ENCODE data around the gene ASIC2. TPM values are rescaled to one million over a fixed set of nuclear protein-coding genes. Genes with fewer than 3 reads are reported as not detected.

The ASIC2 gene
- total and polyA plus RNA-seq, 9 donors, result under 0.01 to 0.71 (median 0.16) TPM

DNA sequence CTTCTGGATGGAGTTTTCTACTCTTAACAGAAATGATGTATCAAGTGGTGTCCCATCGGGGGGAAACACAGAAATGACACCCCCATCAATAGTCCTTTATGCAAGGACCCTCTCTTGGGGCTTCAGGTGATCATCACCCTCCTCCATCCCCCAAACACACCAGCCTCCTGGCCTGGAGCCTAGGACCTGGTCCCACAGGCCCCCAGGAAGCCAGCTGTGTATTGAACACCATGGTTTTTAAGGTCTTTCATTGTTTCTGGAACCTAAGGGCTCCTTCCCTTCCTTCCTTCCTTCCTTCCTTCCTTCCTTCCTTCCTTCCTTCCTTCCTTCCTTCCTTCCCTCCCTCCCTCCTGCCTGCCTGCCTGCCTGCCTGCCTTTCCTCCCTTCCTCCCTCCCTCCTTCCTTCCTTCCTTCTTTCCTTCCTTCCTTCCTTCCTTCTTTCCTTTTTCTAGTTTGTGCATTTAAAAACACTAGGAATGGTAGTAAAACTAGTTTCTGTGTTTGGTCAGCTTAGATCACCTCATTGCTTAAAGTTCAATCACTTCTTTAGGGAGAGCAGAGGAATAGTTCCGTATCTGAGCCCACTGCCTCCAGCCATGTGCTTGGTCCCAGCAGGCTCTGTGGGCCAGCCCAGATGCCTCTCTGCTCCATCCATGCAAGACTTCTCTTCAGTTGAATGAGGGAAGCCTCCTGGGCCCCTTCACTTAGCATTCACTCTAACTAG lies 23.6 kb downstream of the ASIC2 start:
- DNase-seq, result no peak
- Histone ChIP-seq H3K9me3 (replicated peaks; ENCODE audit: control insufficient read depth, low read depth, low read length) (no peaks in the 10 kb centered on the region), H3K36me3 (ENCODE audit: control insufficient read depth, insufficient read depth, low read length) (no peaks in the 10 kb centered on the region), H3K27me3 (ENCODE audit: control insufficient read depth, insufficient read depth, low read length) (peaks cover 4% of the 10 kb centered on the region), H3K4me3 (ENCODE audit: low read length) (no peak overlapping the region), H3K27ac (ENCODE audit: low read length) (no peak overlapping the region), H3K4me1 (ENCODE audit: control insufficient read depth, insufficient read depth, low read length) (no peaks in the 10 kb centered on the region)
- WGBS (ENCODE audit: insufficient coverage), result 100% methylated on average over 1 of the region's 2 CpGs

DNA sequence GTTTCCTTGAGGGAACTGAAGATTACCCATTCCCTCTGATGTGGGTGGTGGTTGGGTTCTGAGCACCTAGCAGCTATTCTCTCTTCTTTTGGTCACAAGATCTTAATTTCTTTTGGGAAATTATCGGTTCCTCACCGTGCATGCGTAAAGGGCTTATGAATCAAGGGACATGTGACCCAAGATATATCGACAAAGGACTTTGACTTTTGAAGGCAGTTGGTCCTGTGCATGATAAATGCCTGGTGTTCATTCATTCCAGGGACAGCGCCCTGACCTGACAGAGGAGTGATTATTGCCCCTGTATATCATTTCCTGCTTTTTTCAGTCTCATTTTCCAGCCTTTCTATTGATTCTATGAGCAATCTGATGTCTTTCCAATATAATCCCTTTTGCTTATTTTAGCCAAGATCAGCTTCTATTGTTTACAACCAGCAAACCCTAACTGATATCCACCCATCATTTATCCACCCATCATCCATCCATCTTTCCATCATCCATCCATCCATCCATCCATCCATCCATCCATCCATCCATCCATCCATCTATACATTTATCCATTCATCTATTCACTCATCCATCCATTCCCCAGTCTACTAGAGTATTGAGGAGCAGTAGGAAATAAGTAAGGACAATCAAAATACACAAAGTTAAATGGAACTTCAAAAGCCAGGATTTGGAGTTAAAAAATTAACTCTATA lies 25.1 kb downstream of the ASIC2 start:
- Histone ChIP-seq H3K27me3 (ENCODE audit: control insufficient read depth, insufficient read depth, low read length) (peaks cover 2% of the 10 kb centered on the region), H3K36me3 (ENCODE audit: control insufficient read depth, insufficient read depth, low read length) (no peaks in the 10 kb centered on the region), H3K9me3 (replicated peaks; ENCODE audit: control insufficient read depth, low read depth, low read length) (no peaks in the 10 kb centered on the region), H3K4me1 (ENCODE audit: control insufficient read depth, insufficient read depth, low read length) (no peaks in the 10 kb centered on the region), H3K27ac (ENCODE audit: low read length) (no peak overlapping the region), H3K4me3 (ENCODE audit: low read length) (no peak overlapping the region)
- 85% methylated on average over 2 of the region's 5 CpGs for WGBS (ENCODE audit: insufficient coverage)
- no peak for DNase-seq

DNA sequence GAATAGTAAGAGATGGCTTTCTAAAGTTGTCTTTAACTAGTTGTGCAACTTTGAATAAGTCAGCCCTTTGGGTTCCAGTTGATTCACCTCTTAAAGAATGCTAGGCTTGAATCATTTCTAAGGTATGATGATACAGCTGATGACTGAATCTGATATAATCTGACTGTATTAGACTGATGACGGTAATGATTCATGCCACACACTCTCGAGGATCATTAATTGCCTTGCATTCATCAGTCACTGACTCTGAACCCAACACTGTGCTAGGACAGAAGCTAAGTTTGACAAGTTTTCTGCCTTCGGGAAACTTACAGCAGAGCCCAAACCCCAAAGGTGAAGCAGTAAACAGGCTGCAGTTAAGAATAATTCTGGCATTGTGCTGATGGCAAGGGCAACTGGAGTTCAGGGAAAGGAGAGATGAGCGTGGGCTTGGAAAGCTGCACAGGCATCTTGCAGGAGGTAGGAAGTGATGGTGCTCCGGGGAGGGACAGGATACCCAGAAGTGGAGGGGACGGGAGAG lies 25.8 kb downstream of the ASIC2 start:
- Histone ChIP-seq H3K4me3 (ENCODE audit: low read length) (no peak overlapping the region), H3K27me3 (ENCODE audit: control insufficient read depth, insufficient read depth, low read length) (peaks cover 4% of the 10 kb centered on the region), H3K36me3 (ENCODE audit: control insufficient read depth, insufficient read depth, low read length) (no peaks in the 10 kb centered on the region), H3K4me1 (ENCODE audit: control insufficient read depth, insufficient read depth, low read length) (no peaks in the 10 kb centered on the region), H3K27ac (ENCODE audit: low read length) (no peak overlapping the region), H3K9me3 (replicated peaks; ENCODE audit: control insufficient read depth, low read depth, low read length) (no peaks in the 10 kb centered on the region)
- no peak for DNase-seq
- 68% methylated on average over 5 of the region's 6 CpGs for WGBS (ENCODE audit: insufficient coverage)

GRCh38 chr17:33266611-33267010 lies 26.5 kb downstream of the ASIC2 start:
- H3K36me3 ChIP-seq (ENCODE audit: control insufficient read depth, insufficient read depth, low read length), result no peaks in the 10 kb centered on the region
- H3K4me1 ChIP-seq (ENCODE audit: control insufficient read depth, insufficient read depth, low read length), result no peaks in the 10 kb centered on the region
- H3K27me3 ChIP-seq (ENCODE audit: control insufficient read depth, insufficient read depth, low read length), result peaks cover 7% of the 10 kb centered on the region
- no peak overlapping the region for H3K27ac ChIP-seq (ENCODE audit: low read length)
- DNase-seq, result no peak
- H3K4me3 ChIP-seq (ENCODE audit: low read length), result no peak overlapping the region
- H3K9me3 ChIP-seq (replicated peaks; ENCODE audit: control insufficient read depth, low read depth, low read length), result no peaks in the 10 kb centered on the region
- WGBS (ENCODE audit: insufficient coverage), result no CpG with 5 or more reads among the region's 10 CpGs

- H3K9me3 ChIP-seq (replicated peaks; ENCODE audit: control insufficient read depth, low read depth, low read length), result no peaks in the 10 kb centered on the region
- no peaks in the 10 kb centered on the region for H3K4me1 ChIP-seq (ENCODE audit: control insufficient read depth, insufficient read depth, low read length)
- H3K36me3 ChIP-seq (ENCODE audit: control insufficient read depth, insufficient read depth, low read length), result no peaks in the 10 kb centered on the region
- H3K27ac ChIP-seq (ENCODE audit: low read length), result no peak overlapping the region
- peaks cover 9% of the 10 kb centered on the region for H3K27me3 ChIP-seq (ENCODE audit: control insufficient read depth, insufficient read depth, low read length)
- no peak overlapping the region for H3K4me3 ChIP-seq (ENCODE audit: low read length)
- DNase-seq, result no peak
- WGBS (ENCODE audit: insufficient coverage), result no CpG with 5 or more reads among the region's 1 CpG
These were observed 27.0 kb downstream of the ASIC2 start for GRCh38 chr17:33266116-33266515.

GRCh38 chr17:33263396-33263795 lies 29.7 kb downstream of the ASIC2 start:
- Histone ChIP-seq H3K36me3 (ENCODE audit: control insufficient read depth, insufficient read depth, low read length) (no peaks in the 10 kb centered on the region), H3K27me3 (ENCODE audit: control insufficient read depth, insufficient read depth, low read length) (peaks cover 12% of the 10 kb centered on the region), H3K4me3 (ENCODE audit: low read length) (no peak overlapping the region), H3K4me1 (ENCODE audit: control insufficient read depth, insufficient read depth, low read length) (no peaks in the 10 kb centered on the region), H3K9me3 (replicated peaks; ENCODE audit: control insufficient read depth, low read depth, low read length) (no peaks in the 10 kb centered on the region), H3K27ac (ENCODE audit: low read length) (no peak overlapping the region)
- WGBS (ENCODE audit: insufficient coverage), result 73% methylated on average over 2 of the region's 4 CpGs
- no peak for DNase-seq

DNA sequence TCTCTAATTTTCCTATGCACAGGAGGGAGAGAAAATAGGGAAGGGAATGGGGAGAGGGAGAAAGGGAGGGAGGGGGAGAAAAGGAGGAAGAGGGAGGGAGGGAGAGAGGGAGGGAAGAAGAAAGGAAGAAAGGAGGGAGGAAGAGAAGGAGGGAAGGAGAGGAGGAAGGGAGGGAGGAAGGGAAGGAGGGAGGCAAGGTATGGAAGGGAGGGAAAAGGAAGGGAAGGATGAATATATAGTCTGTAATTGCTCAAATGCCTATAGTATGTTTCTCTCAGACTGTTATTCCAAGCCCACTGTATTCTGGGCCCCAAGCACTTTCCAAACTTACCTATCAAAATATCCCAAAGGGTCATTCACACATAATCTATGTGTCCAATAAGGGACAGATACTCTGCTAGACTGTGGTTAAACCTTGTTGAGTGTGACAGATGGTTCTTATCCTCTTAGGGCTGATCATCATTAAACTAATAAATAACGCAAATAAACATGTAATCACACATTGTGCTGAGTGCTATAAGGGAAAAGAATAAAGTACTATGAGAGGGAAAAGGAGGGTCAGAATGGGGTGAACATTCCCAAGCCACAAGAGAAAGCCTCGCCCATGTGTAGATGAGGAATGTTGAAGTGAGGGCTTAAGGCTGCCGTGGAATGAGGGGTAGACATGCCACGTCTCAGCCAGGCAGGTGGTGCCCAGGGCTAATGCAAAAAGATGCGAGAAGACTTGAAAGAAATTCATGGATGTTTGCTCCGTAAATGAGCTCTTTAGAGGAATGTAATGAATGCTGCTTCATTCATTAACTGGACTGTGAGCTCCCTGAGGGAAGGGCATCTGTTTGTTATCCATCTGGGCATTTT lies 30.6 kb downstream of the ASIC2 start:
- no peak overlapping the region for H3K4me3 ChIP-seq (ENCODE audit: low read length)
- H3K27me3 ChIP-seq (ENCODE audit: control insufficient read depth, insufficient read depth, low read length), result peaks cover 12% of the 10 kb centered on the region
- 21% methylated on average over 5 of the region's 6 CpGs for WGBS (ENCODE audit: insufficient coverage)
- H3K4me1 ChIP-seq (ENCODE audit: control insufficient read depth, insufficient read depth, low read length), result no peaks in the 10 kb centered on the region
- H3K36me3 ChIP-seq (ENCODE audit: control insufficient read depth, insufficient read depth, low read length), result no peaks in the 10 kb centered on the region
- DNase-seq, result no peak
- H3K9me3 ChIP-seq (replicated peaks; ENCODE audit: control insufficient read depth, low read depth, low read length), result no peaks in the 10 kb centered on the region
- H3K27ac ChIP-seq (ENCODE audit: low read length), result no peak overlapping the region

- H3K4me3 ChIP-seq (ENCODE audit: low read length), result no peak overlapping the region
- no peak overlapping the region for H3K27ac ChIP-seq (ENCODE audit: low read length)
- 66% methylated on average over 9 of the region's 10 CpGs for WGBS (ENCODE audit: insufficient coverage)
- no peaks in the 10 kb centered on the region for H3K36me3 ChIP-seq (ENCODE audit: control insufficient read depth, insufficient read depth, low read length)
- H3K27me3 ChIP-seq (ENCODE audit: control insufficient read depth, insufficient read depth, low read length), result peaks cover 12% of the 10 kb centered on the region
- no peaks in the 10 kb centered on the region for H3K9me3 ChIP-seq (replicated peaks; ENCODE audit: control insufficient read depth, low read depth, low read length)
- no peak for DNase-seq
- H3K4me1 ChIP-seq (ENCODE audit: control insufficient read depth, insufficient read depth, low read length), result no peaks in the 10 kb centered on the region
These were observed 31.3 kb downstream of the ASIC2 start for GRCh38 chr17:33261820-33262219.

DNA sequence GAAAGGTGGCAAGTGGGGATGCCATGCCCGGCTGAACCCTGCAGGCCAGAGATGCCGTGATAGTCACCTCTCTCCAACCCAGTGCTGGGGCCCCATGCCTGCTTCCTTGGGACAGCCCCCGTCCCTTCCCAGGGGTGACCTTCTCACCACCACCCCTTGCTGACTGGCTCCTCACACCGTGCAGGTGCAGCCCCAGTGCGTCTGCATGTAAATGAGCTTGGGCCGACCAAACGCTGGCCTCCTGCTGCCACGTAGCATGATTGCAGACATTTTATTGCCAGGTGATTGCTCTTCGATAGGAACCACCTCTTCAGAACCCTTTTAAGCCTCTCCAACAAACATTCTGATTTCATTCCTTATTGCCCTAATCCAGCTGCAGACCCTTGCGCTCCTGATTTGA lies 32.5 kb downstream of the ASIC2 start:
- H3K27me3 ChIP-seq (ENCODE audit: control insufficient read depth, insufficient read depth, low read length), result peaks cover 12% of the 10 kb centered on the region
- no peak for DNase-seq
- no peak overlapping the region for H3K4me3 ChIP-seq (ENCODE audit: low read length)
- no peak overlapping the region for H3K27ac ChIP-seq (ENCODE audit: low read length)
- no peaks in the 10 kb centered on the region for H3K36me3 ChIP-seq (ENCODE audit: control insufficient read depth, insufficient read depth, low read length)
- 21% methylated on average over 8 of the region's 10 CpGs for WGBS (ENCODE audit: insufficient coverage)
- no peaks in the 10 kb centered on the region for H3K9me3 ChIP-seq (replicated peaks; ENCODE audit: control insufficient read depth, low read depth, low read length)
- no peaks in the 10 kb centered on the region for H3K4me1 ChIP-seq (ENCODE audit: control insufficient read depth, insufficient read depth, low read length)

DNA sequence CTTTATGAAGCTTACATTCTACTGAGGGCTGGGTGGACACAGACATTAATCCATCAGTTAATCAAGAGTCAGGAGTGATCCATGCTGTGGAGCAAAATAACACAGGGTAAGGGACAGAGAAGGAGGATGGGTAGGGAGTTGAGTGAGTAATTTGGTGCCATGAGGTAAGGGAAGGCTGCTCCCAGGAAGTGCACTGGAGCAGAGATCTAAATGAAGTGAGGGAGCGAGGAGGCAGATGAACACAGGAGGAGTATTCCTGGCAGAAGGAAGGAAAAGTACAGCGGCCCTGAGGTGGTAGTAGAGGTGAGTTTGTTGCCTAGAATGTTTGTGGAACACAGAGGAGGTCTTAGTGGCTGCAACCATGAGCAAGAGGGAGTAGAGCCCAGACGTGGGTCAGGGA lies 34.8 kb downstream of the ASIC2 start:
- Histone ChIP-seq H3K27ac (ENCODE audit: low read length) (no peak overlapping the region), H3K27me3 (ENCODE audit: control insufficient read depth, insufficient read depth, low read length) (peaks cover 13% of the 10 kb centered on the region), H3K4me1 (ENCODE audit: control insufficient read depth, insufficient read depth, low read length) (no peaks in the 10 kb centered on the region), H3K36me3 (ENCODE audit: control insufficient read depth, insufficient read depth, low read length) (no peaks in the 10 kb centered on the region), H3K9me3 (replicated peaks; ENCODE audit: control insufficient read depth, low read depth, low read length) (no peaks in the 10 kb centered on the region), H3K4me3 (ENCODE audit: low read length) (no peak overlapping the region)
- DNase-seq, result no peak
- 75% methylated on average over 2 of the region's 3 CpGs for WGBS (ENCODE audit: insufficient coverage)

All from muscle of leg (tissue), 11 donors.